Right forelimb (tissue), 1 donor: ENCODE data around the gene CTNNB1.
A peak's percentile ranks its signal among the peaks of the same experiment; 100 is the strongest.

Source experiments
- DNase-seq: peaks from one replicate; pipeline ENCODE4 v3.0.0-alpha.2; 2018

Gene CTNNB1

DNA sequence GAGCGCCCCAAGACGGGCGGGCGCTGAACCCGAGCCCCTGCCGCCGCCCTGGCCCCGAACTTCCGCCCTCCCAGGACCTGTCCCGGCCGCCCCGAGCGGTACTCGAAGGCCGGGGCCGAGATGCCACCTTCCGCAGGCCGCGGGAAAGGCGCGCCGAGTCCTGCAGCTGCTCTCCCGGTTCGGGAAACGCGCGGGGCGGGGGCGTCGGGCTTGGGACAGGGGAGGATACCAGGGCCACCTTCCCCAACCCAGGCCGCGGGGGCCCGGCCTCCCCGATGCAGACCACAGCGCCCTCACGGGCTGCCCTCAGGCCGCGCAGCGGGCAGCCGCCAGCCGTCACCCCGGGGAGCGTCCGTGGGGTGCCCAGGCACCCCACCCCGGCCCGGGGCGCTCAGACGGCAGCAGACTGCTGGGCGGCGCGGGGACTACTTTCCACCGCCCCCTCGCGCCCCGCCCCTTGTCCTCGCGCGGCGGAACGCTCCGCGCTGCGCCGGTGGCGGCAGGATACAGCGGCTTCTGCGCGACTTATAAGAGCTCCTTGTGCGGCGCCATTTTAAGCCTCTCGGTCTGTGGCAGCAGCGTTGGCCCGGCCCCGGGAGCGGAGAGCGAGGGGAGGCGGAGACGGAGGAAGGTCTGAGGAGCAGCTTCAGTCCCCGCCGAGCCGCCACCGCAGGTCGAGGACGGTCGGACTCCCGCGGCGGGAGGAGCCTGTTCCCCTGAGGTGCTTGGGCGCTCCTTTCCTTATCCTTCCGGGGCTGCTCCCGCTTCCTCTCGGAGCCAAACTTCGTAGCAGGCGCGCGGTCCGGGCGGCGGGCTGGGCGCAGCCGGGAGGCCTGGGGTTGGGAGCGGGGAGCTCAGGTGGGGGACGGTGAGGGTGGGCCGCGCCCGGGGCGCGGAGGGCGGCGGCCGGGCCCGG lies at the start of gene CTNNB1:
CTNNB1 (plus strand) TSS at position 556 of the 916 bp plus-strand sequence. CDS start 24,564 bp downstream, outside the sequence.
- DNase-seq: peak; percentile 96

DNA sequence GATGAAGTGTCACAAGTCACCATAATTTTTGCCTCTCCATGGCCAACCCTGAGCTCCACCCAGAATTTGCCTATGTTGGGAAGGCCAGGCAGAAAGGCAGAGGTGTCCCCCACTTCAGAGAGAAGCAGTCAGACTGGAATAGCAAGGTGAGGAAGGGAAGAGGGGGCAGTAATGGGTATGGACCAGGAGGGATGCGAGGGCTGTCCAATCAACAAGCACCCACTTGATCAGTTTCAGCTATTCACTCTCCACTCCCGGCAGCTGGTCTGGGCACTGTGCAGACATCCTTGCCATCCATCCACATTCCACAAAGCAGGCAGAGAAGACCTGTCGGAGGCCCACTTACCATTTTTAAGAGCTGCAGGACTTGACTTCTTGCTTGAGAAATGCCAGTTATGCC lies 43.5 kb upstream of the CTNNB1 start:
- no peak for DNase-seq

DNA sequence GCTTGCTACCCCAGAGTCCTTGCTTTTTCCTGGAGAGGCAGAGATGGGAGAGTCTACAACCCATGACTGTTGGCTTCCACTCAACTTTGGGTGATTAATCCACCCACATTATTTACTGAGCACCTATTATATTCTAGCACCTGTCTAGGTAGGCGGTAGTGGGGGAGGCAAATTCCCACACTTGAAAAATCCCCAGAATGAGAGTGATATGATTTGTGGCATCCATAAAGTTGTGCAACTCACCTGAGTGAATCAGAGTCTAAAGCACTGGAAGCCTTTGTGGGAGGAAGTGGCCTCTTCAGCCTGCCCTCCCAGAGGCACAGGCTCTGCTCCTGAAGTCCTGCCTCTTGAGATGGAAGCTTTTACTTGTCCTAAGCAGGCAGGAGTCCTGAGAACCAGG lies 40.4 kb upstream of the CTNNB1 start:
- DNase-seq: no peak

DNA sequence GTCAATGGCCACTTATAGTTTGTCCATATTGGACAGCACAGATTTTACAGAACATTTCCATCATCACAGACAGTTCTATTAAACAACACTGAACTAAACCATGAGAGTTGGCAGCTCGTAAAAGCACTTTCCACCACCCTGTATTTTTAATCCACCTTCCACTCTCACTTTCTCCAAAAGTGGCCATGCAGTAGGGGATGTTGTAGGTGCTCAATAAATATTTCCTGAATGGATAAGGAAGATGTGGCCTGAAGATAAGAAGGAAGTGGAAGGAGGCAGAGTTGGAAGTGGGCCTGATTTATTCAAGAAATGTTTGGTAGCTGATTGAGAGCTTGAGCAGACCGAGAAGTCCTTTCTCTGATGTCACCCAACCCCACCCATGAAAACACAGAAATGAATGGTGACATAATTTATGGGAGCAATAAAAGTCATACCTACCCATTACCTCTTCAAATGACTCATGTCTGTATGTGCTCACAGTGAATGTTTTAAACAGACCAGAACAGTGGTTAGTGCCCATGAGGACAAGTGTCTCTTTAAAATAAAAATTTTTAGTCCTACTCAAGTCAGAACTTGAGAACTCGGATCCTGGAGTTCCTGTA lies 39.6 kb upstream of the CTNNB1 start:
- DNase-seq: no peak

DNA sequence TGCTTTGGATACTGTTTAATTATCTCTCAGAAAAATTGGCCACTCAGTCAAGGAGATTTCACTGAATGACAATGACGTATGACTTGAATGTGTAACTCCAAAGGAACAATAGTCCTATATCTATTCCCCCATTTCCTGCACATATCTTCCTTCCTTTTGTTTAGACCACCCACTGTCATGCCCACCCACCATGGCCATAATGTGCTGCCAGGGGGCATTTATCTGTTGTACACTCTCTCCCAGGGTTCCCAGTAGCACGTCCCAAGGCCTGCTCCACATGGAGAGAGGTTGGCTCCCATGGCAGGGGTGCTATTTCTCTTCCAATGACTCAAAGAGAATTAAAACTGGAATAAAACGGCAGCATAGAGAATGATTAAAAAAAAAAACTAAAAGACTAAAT lies 36.8 kb upstream of the CTNNB1 start:
- DNase-seq: no peak

DNA sequence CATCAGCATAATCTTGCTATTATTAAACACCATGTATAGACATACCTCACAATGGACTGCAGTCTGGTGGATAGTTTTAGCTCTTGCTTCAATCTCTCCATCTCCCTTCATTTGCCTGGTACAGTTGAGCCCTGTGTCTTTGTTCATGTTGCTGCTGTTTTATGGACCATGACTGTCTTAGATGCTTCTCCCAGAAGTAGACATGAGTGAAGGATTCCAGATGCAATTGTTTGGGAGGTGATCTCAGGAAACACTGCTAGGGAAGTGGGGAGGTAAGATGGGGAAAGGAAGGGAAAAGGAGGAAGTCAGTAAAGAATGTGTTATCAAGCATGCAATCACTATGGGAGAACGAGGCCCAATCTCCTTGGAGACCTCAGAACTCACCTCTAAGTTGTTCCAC lies 36.3 kb upstream of the CTNNB1 start:
- DNase-seq: no peak

DNA sequence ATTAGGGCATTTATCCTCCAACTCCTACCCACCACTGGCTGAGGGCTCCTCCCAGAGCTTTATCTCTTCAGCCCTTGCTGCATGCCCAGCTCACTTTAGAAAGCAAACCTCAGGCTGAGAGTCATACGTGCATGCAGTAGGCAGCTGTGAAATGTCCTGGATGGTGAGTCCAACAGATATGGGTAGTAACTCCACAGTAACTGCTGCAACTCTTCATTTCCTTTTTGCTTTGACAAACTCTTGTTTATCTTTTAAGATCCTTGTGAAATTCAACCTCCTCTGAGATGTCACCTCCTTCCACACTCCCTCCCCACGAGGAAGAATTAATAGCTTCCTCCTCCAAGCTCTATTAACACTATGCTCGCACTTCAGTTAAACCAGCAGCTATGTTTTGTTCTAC lies 35.9 kb upstream of the CTNNB1 start:
- DNase-seq: no peak

DNA sequence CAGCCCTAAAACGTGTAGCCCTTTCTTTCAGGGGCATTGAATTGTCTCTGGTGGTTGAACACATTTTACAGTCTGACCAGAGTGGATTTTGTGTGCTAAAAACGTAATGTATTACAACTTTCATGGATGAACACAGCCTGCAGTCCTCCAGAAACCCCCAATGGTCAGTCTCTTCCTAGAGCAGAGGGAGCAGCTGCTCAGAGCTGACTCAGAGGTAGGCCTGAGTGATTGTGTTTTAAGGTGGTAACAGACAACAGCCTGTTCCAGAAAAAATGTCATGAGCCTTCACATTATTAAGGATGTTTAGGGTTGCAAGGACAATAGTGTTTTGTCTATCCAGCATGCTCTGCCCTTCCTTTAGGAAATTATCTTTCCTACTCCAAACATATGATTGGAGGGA lies 34.5 kb upstream of the CTNNB1 start:
- no peak for DNase-seq

DNA sequence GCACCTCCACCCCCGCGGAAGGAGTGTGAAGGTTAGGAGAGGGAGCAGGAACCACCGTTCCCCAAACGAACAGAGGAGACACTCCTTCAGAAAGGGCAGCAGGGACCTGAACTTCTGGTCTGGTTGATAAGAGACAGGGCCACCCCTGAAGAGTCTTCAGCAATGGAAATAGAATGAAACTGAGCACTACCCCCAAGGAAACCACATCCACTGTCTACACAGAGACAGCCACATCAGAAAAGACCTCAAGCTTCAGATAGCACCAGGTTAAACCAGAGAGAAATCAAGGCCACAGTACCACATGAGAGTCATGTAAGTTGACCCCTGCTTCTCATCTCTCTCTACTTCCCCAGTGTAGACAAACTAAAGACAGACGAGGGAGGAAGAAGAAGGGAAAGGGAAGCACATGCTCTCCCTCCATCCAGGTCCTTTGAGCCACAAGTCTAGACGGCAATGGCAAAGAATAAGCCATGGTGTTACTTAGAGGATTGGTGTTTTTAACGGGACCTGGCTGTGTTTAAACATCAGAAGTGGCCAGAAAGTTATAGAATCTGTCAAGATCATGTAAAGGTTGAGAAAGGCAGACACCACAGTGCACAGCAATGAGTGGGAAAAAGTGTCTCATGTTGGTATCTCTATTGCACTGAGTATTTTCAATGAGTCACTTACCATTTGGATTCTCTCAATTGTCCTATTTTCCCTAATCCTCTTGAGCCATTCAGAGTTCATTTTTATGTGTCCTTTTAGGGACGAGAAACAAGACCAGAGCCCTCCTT lies 31.4 kb upstream of the CTNNB1 start:
- DNase-seq: no peak

DNA sequence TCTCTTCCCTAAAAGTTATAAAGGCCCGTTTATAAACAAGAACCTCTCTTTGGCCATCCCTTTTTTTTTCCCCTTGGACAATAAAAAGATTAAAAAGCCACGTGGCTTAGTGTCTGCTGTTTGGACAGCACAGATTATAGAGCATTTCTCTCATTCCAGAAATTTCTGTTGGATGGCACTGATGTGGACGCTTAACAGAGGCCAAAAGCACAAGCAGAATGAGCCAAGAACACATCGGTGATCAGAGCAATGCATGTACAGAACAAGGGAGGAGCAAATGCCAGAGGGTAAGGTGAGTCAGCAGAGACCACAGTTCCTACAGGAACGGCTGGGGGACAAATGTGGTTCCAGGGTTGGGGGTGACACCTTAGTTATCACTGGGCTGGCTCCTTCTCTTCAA lies 30.3 kb upstream of the CTNNB1 start:
- no peak for DNase-seq

DNA sequence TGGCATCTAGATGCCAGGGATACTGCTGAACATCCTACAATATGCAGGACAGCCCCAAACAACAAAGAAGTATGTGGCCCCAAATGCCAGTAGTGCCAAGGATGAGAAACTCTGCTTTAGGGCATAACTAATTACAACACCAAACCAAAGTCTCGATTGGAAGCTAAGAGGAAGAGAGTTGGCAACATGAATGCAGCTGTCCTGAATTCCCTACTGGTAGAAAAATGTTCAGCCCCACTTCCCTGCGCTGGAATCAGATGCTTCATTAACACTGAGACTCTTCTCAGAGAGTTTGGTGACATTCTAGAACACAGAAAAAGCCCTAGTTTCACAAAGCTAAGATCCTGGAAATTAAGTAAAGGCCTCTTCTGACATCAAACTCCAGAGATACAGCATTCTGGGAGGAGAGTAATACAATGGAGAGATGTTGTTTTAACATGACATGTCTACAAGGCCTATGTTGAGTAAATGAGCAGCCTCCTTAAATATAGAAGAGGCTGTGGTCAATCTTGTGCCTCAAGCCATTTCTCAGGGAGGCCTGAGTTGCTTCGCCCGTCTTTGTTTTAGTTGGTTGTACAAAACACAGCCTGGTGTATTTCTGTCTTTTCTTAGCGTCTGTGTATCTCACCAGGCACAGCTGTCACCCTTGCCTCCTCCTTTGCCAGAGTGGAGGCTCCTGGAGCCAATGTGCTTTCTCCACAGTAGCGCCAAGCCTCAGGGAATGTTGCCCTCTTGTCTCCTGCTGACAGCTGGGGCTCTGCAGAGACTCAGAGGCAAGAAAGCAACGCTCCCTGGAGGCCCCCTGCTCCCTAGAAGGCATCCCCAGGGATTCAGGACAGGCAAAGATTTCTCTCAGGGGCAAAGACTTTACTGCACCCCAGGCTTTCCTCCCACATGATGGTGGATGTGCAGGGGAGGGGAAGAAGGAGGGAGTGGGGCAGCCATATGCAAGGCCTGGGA lies 25.1 kb upstream of the CTNNB1 start:
- no peak for DNase-seq

DNA sequence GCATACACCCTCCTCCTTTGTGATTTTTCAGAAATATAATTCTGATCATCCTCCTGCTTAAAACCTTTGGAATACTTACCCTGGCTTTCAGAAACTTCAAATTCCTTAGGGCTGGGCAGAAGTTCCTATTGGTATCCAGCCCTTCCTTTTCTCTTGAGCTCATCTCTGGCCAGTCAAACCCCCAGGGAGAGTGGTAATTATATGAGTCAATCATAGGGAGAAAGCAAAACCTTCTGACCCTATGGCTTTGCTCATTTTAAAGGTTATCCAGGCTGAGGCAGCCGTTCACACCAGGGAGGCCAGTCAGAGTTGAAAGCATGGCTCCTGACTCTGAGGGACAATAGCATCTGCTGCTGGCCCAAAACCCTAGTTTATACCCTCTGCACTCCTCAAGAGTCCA lies 23.9 kb upstream of the CTNNB1 start:
- no peak for DNase-seq

DNA sequence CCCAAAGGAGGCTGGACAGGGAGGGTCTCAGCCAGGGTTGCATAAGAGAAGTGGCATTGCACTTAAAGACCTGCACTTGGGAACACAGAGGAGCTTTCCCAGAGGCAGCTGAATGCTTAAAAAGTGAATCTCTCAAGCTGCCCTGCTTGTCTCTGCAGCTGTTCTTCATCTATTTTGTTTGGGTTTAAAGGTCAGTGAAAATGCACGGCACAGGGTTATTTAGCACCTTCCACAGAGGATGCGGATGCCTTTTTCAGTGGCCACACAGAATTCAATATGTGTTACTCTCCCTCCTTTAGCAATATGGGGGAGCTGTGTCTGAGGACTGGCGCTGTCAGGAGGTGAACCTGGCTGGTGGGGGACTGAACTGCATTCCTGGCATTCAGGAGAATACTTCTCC lies 22.7 kb upstream of the CTNNB1 start:
- DNase-seq: no peak

DNA sequence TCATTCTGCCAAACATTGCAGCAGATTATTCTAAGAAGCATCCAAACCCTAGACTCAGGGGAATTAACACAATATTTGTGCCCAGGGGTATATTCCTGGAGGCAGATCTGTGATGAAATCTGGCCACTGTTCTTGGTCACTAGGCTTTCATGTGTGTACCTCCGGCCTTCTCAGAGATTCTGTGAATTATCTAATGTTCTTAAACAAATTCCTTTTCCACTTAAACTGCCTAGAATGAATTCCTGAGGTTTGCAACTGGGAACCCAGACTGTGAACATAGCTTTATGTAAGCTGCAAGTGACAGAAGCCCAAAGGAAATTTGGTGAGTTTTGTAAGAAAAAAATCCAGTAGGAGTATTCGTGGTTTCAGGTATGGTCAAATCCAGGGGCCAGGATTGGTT lies 20.7 kb upstream of the CTNNB1 start:
- DNase-seq: no peak

DNA sequence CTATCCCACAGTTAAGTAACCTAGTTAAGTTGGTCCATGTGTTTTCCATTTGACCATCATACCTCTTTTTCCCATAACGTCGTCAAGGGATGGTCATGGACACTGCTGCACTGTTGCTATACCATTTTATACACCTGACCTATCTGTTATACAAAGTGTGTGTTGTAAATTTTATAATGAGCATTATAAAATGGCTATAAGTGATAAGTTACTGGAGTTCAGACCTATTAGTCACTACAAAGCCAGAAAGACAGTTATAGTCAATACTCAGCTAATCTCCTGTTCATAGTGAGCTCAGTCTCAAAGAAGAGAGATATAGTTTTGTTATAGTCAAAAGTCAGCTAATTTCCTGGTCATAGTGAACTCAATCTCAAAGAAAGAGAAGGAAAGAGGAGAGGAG lies 18.9 kb upstream of the CTNNB1 start:
- no peak for DNase-seq

DNA sequence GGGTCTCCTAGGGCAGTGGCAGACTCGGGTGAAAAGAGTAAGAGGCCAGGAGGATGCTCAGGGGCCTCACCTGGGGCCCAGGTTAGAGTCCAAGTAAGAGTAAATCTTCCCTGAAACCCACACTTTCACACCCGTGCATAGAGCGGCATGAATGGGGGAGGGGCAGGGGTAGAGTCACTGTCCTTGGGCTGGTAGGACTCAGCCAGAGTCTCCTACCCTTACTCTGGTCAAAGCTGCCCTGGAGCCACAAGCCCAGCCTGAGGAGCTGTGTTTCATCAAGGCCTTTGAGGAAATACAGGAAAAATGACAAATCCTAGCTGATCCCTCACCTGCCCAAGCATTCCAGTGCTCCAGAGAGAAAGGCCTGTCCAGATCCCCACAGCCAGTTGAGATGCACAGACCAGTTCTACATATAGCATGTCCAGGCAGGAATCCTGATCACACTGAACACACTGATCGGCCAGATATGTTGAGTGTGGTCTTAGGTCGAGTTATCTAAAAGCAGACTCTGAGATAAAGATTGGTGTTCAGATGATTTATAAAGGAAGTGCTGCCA lies 16.7 kb upstream of the CTNNB1 start:
- no peak for DNase-seq

DNA sequence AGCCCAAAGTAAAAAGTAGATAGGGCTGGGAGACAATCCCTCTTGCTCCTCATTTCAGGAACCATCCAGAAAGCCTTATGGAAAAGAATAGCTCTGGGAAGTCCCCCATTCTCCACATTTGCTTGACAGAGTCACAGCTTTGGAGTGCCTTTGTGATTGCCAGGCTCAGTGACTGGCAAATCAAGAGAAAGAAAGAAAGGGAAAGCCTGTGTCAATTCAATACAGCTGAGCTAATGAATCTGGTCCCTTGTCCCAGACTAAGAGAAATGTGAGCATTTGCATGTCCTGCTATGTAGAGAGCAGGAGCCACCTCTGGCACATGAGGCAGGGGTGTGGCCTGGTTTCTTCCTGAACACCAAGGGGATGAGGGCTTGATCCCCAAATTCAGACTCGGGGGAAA lies 14.9 kb upstream of the CTNNB1 start:
- DNase-seq: no peak

DNA sequence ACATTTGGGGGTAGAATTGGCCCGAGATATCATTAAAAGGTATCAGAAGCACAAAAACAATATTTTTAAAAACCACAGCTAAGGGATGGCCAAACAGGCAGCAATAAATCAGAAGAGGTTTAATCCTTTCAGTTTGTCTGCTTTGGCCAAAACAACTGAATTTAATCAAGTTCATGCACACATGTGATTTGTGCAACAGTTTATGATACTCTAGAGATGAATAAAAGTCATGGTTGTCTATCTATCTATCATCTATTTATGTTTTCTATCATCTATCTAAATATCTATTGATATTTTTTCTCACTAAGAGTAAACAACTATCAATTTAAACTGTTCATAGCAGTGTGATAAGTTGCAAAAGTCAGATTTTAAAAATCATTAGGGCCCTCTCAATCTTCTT lies 13.0 kb upstream of the CTNNB1 start:
- DNase-seq: no peak

DNA sequence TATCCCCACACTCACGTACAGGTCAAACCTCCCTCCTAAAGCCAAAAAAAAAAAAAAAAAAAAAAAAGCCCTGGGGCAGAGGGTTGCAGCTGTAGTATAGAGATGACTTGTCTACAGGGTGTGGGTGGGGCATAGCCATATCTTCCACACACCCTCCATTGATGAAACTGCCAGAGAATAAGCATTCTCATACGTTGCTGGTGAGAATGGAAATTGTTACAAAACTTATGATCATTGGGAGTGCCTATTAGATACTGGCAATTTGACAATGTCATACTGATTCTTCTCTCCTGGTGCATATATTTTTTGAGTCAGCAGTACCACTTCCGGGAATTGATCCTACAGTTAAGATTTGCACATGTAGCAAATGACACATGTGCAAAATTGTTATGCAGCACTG lies 11.0 kb upstream of the CTNNB1 start:
- no peak for DNase-seq

DNA sequence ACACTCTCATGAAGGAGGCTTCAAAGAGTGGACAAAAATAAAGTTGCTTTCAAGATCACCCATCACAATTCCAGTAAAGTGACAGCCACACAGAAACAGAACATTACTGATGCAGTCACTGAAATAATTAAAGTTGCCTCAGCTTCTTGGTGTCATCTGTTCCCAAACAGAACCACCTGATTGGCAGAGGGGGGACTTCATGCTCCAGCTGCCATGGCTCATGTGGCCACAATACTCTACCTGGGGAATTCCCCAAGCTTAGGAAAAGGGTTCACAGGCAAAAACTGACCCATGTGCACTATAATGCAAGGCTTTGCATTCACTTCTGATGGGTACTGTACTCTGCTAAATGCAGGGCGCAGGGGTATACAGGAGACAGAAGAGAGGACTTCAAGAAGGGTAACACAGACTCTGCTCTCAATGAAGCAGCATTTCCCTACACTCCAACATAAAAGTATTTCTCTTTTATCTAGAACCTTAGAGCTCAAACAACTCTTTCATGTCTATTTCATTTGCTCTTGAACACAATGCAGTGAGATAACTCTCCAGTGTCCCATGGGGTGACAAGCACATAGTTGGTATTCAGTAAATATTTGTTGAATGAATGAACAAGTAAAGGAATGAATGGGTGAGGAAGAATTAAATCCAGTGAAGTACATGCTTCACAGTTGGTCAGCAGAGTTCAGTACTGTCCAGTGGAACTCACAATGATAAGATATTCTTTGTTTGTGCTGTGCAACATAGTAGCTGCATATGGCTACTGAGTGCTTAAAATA lies 8.6 kb upstream of the CTNNB1 start:
- no peak for DNase-seq

DNA sequence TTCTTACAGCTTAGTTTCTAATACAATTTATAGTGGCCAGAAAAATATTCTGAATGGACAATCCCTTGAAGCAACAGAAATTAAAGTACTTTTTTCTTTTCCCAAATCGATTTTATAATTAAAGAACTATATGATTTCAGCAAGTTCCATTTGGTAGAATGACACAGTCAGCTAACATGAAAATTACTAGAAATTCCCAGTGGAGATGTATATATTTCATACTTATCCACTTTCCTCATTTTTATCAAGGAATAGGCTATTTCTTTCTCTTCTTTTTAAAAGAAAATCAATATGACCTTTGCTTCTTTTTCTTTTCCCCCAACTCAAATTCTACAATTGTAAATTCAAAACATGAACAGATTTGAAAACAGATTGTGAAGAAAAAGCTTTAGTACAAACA lies 6.4 kb upstream of the CTNNB1 start:
- DNase-seq: no peak
